NT2/D1 (cell line): Measurements from ENCODE around the gene WDR81.

Source experiments
- YY1 ChIP-seq: IDR thresholded peaks from 2 replicates; pipeline ENCODE4 v1.6.1; 2011; ENCODE audit not compliant: insufficient read length, insufficient read depth
- ZNF274 ChIP-seq: IDR thresholded peaks from 2 replicates; pipeline ENCODE4 v1.6.1; 2011; ENCODE audit warnings: mild to moderate bottlenecking, low read depth, low read length

DNA sequence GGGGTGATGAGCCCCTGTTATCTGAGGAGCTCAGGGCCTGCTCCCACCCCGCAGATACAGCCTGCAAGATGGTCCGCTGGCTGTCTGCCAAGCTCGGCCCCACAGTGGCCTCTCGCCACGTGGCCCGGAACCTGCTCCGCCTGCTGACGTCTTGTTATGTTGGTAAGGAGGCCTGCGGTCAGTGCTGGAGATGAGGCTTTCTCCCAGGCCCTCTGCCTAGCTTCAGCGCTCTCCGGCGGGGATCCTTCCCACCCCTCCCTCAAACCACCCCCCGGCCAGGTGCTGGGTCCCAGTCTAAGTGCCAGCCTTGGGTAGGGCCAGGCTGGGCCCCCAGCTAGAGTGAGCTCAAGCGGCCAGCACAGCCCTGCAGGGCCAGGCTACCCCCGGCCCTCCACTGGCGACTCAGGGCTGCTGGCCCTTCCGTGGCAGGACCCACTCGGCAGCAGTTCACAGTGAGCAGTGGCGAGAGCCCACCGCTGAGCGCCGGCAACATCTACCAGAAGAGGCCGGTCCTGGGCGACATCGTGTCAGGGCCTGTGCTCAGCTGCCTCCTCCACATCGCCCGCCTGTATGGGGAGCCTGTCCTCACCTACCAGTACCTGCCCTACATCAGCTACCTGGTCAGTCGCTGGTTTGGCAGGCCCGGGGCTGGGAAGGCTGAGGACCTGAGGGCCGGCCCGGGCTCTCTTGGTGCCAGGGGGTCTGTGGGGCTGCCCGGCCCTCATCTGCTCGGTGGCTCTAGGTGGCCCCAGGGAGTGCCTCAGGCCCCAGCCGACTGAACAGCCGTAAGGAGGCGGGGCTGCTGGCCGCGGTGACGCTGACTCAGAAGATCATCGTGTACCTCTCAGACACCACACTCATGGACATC lies 6.1 kb downstream of the WDR81 start:
- TF ChIP-seq YY1 (no peak), ZNF274 (no peak)
